HG03342 (cell line): ENCODE results near the gene DUSP14.
"Not testable (repeated sequence)": the region's sequence is repeated elsewhere in the genome, so short reads cannot be mapped to it uniquely, and the experiment has no call there.

ENCODE experiments used
- ATAC-seq: cut with Tn5 transposase; IDR thresholded peaks from one replicate; pipeline ENCODE4 v1.9.1; 2021; ENCODE audit warnings: mild to moderate bottlenecking, moderate library complexity; ENCODE audit not compliant: unreplicated experiment

The DUSP14 gene

DNA sequence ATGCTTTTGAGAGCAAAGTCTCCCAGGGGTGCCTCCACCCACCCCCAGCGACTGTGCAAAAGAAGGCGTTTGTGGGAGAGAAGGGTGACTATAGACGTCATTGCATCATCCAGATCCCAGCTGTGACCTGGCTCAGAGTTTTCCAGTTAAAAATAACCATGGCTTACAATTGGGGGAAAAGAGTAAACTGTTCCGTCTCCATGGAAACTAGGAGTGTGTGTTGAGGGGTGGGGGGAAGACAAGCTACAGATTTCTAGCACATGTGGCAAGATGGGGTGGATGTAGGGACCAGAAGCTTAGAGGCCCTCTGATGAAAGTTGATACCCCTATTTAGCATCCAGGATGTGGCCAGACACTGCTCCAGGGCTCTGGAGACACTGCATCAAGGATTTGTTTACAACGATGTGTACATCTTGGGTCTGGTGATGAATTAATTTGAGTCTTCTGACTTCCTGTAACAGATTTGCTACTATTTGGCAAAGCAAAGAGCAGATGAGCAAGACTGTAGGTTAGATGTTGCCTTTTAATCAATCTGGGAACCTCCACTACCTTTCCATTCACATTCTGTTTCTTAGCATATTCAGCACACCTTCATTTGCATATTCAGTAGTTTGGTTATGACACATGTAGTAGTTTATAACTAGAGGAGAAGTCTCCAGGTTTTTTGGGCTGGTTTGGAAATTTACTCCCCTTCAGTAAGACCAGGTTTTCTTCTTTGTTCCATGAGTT is 6.2 kb upstream of the DUSP14 start:
- ATAC-seq = no peak

DNA sequence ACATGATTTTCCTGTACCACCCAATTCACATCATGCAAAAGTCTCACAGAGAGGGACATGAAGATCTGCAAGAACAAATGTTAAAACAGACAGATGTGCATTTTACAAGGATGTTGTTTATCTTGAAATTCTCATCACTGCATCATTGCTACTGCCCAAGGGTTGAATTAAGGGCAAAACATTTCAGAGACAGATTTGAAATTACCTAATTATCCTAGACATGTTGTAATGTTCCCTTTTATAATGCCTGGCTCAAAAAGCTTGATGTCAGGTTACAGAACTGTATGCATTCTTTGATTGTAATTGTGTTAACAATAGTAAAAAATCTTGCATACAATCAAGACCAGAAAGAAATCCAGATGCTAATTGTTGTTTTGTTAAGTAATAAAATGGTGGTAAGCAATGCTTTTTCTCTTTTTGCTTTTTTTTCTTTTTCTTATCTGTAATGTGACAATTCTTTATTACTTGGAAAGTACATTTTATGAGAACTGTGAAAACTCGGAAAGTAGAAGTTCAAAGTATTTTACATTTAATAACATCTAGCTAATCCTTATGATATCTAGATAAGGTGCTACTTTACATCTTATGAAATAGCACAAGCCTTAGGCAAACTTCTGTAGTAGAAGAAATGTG is 3.6 kb upstream of the DUSP14 start:
- ATAC-seq = no peak

DNA sequence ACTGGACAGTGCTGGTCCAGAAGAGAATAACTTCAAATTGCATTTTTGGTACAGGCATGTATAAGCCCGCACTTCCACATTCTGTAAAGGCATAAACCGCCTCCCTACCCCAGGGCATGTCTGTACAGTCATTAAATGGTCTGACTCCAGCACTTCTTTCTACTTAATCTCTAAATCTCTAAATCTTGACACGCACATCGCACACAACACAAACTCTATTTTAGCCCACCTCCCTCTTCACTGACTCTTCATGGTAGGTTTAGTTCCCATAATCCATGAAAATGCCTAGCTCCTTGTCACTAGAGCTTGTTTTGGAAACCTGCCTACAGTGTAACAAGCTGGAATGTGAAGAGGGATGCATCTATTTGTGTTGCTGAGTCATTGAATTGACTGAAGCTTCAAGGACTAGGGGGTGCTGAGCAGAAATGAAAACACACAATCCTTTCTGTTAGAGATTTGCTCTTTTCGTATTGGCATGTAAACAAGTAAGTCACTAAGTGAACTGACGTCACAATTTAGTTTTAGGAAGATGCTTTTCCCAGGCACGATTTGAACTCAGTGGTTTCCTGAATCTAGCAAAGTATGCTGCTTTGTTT is 1.6 kb upstream of the DUSP14 start:
- ATAC-seq = no peak

DNA sequence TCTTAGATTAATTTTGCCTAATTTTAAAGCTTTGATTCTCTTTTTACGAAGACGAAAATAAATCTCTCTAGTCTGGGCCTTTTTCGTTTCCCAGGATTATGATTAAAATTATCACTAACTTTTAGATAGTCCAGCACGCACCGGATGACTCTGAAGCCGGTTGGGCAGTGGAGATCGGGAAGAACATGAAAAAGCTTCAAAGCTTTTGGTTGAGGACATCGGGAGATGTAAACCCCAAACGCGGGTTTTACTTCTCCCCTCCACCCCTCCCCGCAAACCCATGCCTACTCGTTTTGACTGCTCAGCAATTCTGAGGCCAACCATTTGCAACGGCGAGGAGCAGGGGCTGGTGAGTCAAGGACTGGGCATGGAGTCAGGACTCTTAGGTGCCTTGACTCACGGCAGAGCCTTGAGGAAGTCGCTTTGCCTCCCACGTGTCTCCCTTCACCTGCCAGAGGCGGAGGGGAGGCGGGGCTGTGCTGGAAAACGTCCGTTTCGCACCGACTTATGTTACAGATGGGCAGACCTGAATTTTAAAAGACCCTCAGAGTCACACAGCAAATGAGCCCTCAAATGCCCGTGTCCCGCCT is 989 bp upstream of the DUSP14 start:
- ATAC-seq = peak; percentile 5

DNA sequence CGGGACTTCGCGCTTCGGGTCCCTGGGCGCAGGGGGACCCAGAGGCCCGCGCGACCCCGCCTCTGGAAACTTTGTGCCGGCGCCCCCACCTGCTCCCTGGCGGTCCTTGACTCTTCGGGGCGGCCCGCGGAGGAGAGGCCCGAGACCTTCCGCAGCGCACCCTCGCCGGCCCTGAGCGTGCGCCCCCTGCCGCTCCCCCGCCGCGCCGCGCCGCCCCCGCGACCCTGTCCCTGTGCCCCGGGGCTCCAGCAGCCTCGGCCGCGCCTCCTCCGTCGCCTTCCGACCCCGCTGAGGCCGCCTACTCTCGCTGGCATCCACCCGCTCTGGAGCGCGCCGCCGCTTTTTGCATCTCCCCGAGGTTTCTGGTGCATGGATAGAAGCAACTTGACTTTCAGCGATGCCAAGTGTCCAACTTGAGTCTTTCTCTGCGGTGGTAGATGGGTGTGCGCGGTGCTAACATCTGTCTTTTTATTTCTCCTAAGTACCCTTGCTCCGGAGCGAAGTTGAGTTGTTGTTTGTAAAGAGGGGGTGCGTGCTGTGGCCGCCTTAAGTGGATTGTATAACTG is 414 bp downstream of the DUSP14 start:
- peak; percentile 47 for ATAC-seq

DNA sequence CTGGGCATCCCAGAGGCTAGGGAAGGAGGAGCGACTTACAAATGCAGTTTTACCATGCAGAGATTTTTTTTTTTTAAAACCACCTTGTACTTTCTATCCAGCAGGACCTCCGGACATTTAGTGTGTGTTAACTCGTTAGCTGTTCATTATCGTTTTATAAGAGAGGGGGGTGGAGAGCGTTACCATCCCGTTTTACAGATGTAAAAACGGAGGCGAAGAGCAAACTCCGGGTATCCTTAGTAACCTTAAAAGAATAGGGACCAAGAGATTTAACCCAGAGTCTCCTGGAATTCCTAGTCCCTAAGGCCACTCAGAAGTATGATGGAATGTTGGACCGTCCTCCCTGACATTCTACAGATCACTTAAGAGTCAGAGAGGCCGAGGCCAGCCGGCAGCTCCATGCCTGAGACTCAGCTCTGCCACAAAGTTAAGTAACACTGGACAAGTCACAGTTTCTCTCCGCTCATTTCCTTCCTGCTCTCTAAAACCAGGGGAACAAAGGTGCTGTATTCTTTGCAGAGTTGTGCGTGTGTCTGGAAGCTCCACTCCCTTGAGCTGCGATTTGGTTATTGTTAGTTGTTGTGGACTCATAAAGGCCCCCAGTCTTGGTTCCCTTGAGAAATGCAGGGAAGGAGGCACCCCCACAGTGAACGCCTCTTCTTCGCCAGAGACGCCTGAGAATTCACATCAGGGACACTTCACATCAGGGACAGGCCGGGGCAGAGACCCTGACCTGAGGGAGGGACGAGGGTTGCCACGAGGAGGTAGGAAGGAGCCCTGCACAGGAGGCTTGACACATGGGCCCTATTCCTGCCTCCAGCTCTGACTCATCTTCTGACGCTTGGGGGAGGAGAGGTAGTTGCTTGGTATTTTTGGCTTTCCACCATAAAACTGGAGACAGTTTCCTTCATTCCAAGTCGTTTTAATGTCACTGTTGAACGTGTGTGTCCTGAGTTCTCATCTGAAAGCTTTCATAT is 1.2 kb downstream of the DUSP14 start:
- no peak for ATAC-seq

DNA sequence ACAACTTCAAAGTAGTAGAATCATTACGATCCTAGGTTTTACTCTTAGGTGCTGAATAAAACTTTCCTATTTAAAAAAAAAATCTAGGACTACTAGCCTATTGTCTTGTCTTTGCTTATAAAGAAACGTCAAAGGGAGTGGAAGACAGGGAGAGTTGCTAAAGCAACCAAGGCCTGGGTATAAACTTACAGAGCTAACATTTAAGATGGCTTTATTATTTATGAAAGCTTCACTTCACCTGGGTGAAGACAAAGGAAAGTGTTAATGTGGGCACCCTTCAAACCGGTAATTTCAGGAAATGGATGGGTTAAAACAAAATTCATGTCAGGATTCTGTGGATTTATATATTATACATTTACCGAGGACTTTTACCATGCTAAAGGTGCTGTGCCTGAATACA is 2.5 kb downstream of the DUSP14 start:
- no peak for ATAC-seq

DNA sequence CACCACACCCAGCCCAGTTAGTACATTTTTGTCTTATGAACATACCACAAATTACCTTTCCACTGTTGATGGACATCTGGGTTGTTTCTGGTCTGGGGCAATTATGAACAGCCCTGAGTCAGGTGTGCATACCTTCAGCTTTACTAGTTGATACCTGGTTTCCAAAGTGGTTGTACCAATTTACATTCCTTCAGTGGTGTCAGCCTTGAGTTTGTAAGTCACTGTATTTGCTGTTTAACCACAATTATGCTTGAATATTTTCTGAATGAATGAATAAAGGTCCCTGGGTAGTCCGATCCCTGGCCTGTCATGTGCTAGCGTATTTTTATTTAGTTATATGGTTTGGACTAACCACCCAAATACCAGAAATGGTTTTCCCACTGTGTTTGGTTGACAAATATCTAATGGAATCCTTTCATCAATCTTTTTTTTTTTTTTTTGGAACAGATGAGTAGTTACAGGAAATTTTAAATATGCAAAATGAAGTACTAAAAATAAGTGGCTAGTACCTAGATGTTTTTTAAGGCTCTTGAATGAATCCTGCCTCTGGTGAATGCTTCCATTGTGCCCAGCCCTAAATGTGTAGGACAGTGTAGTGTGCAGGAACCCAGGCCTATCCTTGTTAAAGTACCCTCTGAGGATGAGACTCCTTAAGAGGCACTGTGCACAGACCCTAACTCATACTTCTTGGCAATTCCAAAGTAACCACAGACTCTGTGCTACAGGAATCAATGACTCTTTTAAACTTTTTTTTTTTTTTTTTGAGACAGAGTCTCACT is 3.7 kb downstream of the DUSP14 start:
- no peak for ATAC-seq

DNA sequence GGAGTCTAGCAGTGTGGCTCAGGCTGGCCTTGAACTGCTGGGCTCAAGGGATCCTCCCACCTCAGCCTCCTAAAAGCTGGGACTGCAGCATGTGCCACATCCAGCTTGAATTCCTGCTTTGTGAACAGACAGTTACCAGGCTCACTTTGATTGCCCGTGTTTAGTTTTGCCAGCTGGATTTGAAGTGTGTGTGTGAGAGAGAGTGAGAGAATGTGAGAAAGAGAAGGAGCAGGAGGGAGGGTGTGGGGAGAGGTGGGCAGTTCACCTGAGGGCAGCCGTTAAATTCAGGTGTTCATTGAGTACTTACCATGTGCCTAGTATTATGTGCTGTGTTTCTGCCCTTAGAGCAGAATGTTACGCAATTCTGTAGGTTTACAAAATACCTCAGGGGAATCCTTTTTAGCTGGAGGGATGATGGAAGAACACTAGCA is 4.7 kb downstream of the DUSP14 start:
- no peak for ATAC-seq

DNA sequence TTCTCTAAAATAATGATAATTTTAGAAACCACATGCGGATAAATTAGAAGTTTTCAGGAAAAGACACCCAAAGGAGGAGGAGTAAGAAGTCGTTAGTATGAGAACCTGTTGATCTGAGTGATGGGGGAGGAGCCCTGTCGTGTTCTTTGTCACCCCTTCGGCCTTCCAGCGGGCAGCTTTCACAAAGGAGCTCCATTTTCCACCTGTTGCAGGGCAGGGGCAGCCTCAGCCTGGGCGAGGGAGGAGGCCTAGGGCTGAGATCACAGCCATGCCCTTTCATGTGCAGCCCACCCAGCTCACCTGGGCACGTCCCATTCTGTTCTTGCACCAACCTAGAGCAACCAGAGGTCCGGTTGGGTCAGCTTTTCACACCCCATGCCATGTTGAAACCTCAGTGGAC is 5.3 kb downstream of the DUSP14 start:
- ATAC-seq = no peak

DNA sequence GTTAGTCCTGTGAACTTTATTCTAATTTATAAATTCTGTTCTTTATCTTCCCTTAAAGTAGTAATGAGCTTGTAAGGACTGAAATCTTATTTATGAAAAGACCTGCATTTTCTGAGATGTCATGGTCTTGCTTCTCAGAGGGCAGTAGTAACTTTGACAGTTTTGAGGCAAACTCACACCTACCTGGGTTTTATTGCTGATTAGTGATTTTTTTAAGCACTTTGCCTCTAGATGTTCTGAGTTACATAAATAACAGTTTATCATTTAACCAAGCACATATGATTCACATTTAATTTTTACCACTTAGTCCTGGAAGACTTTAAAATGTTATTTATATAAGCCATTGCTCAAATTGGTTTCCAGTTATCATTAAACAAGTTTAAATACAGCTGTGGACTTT is 10.7 kb downstream of the DUSP14 start:
- no peak for ATAC-seq

DNA sequence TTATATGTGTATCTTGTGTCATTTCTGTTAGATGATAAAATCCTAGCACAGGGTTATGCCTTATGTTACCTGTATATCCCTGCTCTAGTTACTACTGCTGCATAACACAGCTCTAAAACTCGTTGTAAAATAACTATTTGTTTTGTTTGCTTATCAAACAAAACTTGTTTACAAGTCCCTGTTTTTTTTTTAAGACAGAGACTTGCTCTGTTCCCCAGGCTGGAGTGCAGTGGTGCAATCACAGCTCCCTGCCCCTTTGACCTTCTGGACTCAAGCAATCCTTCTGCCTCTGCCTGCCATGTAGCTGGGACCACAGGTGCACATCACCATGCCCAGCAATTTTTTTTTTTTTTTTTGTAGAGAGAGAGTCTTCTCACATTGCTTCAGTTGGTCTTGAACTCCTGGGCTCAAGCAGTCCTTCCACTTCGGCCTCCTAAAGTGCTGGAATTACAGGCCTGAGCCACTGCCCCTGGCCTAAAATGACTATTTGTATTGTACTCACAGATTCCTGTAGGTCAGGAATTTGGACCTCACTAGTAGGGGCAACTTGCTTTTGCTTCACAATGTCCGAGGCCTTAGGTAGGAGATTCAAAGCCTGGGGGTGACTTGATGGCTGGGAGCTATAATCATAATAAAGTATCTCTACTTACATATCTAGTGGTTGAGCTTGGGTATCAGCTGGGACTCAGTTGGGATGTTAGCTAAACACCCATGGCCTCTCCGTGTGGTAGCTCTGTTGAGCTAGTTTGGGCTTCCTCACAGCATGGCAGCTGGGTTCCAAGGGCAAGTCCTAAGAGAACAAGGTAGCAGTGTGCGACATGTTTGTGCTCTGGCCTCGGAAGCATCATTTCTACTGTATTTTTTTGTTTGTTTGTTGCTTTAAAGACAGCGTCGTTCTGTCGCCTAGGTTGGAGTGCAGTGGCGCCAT is 12.6 kb downstream of the DUSP14 start:
- no peak for ATAC-seq

DNA sequence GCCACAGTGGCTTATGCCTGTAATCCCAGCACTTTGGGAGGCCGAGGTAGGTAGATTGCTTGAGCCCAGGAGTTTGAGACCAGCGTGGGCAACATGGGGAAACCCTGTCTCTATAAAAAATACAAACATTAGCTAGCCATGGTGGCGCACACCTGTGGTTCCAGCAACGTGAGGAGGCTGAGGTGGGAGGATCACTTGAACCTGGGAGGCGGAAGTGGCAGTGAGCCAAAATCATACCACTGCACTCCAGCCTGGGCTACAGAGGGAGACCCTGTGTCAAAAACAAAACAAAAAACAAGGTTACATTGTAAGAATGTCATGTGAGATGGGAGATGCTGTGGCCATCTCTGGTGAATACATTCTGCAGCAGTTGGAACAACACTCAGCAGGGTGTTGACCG is 13.5 kb downstream of the DUSP14 start:
- no peak for ATAC-seq

DNA sequence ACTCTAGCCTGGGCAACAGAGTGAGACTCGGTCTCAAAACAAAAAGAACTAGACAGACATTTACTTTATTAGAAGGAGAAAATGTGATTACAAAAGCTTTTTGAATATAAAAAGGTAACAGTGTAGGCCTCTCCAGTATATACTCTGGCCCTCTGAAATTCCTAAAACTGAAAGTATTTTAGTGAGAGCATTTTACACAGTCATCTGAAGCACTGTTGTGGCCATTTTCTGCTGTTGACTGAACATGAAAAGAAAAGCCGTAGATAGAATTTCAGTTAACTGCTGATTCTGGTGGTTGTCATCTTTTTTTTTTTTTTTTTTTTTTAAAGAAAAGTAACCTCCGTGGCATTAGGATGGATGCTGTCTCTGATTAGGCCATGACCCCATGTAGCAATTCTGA is 15.6 kb downstream of the DUSP14 start:
- ATAC-seq = no peak

DNA sequence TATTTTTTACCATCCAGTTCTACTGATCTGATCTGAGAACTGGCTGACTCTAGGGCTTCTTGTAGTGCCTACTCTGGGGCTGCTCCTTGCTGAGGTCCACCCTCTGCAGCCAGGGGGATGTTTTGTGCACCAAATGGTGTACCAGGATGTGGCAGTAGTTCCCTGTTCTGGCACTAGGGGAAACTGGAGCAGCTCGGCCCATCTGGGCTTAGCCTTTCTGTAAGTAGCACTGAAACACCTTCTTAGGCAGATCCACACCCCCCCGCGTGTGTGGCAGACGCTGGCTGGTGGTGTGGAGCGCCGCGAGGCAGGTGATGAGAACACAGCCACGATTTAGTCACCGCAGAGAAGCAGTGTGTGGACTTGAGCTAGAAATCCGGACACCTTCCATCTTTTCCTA is 17.0 kb downstream of the DUSP14 start:
- ATAC-seq = no peak

DNA sequence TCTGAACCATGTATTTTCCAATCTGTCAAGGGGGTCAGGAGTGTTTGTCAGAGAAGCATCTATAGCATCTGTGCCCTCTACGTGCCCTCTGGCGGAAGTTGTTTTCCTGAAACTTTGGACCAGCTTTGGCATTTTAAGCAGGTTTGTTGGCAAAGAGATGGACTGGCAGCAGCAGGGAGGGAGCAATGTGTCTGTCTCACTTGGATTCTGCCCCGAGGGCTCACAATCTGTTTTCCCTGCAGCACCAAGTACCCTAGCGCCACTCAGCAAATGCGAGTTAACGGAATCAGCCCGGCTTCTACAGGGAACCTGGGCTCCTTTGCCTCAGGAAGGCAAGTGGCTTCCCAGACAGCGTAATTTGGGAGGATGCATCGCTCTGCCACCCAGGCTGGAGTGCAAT is 17.4 kb downstream of the DUSP14 start:
- no peak for ATAC-seq

DNA sequence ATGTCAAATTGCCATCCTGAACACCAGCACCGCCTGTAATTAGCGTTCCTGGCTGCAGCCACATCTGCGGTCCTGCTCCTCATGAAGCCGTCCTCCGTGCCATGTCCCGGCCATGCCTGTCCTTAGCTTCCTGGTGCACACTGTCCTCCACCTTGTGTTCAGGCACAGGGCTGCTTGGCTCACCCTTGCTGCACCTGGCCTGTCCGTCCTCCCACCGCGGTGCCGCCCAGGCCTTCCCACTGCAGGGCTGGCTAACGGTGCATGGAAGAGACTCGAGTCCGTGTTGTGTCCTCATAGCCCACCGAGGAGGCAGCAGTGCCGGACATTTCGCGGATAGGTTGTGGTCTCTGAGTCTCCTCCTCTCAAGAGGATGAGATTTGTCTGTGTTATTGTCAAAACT is 20.4 kb downstream of the DUSP14 start:
- ATAC-seq = no peak

DNA sequence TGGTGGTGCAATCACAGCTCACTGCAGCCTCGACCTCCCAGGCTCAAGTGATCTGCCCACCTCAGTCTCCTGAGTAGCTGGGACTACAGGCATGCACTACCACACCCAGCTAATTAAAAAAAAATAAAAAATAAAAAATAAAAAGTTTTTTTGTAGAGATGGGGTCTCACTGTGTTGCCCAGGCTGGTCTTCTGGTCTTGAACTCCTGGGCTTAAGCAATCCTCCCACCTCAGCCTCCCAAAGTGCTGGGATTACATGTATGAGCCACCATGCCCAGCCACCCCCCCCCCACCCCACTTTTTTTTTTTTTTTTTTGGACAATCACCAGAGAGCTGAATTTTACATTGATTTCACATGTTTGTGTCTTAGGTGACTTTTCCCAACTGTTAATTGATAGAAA is 22.0 kb downstream of the DUSP14 start:
- not testable (repeated sequence) for ATAC-seq
